ENCODE data around the gene ILF3. TPM values are rescaled to one million over a fixed set of nuclear protein-coding genes. Genes with fewer than 3 reads are reported as not detected.

The ILF3 gene
- total RNA-seq, 3 donors from 2014 or later (not counting 1 experiment from before 2014, with no cell fraction given) = 329 to 365 (median 332) TPM

GRCh38 chr19:10740798-10741197, 86.7 kb downstream of the ILF3 start:
- no peak for TF ChIP-seq CTCF (IDR thresholded peaks at IDR 0.05)
- intact Hi-C loops (cut with micrococcal nuclease) = no loop called here
- no peaks in the 10 kb centered on the region for H3K9me3 ChIP-seq (ENCODE audit: control insufficient read depth, insufficient read depth, low read length)
- H3K4me1 ChIP-seq (ENCODE audit: control insufficient read depth, insufficient read depth, low read length) = peaks cover 62% of the 10 kb centered on the region
- no peak overlapping the region for H3K27ac ChIP-seq (ENCODE audit: low read length)
- Mint-ChIP-seq H3K27ac (peak overlapping the region; percentile 65 to 85), H3K4me1 (peaks cover 48 to 53% of the 10 kb centered on the region in 2 donors), H3K27me3 (ENCODE audit: low read depth in 2 of 2) (no peaks in the 10 kb centered on the region), H3K4me3 (no peak overlapping the region), H3K36me3 (no peaks in the 10 kb centered on the region), H3K9me3 (no peaks in the 10 kb centered on the region)
- no peaks in the 10 kb centered on the region for H3K27me3 ChIP-seq (ENCODE audit: control insufficient read depth, insufficient read depth, low read length)
- ATAC-seq = no peak
- WGBS (ENCODE audit: insufficient coverage) = 90% methylated on average over 2 of the region's 3 CpGs
- DNase-seq = no peak
- H3K36me3 ChIP-seq (ENCODE audit: control insufficient read depth, insufficient read depth, low read length) = peaks cover 2% of the 10 kb centered on the region
- no peak overlapping the region for H3K4me3 ChIP-seq (ENCODE audit: low read length)

Other genes with a start within 250 kb of the ILF3 start
- gene PDE4A, start 233.8 kb upstream of the ILF3 start, total RNA-seq = 10 to 100 TPM; 34.2 to 46.2 (median 44.9) TPM
- 10 to 100 TPM; 28.1 to 39.4 (median 34.6) TPM for gene KEAP1, start 151.0 kb upstream of the ILF3 start, total RNA-seq
- gene S1PR5, start 136.9 kb upstream of the ILF3 start, total RNA-seq = 100 to 1,000 TPM; 307 to 433 (median 368) TPM
- gene ATG4D, start 110.4 kb upstream of the ILF3 start, total RNA-seq = 100 to 1,000 TPM; 128 to 155 (median 138) TPM
- 10 to 100 TPM; 36.6 to 53.0 (median 49.5) TPM for gene KRI1, start 88.3 kb upstream of the ILF3 start, total RNA-seq
- gene CDKN2D, start 85.4 kb upstream of the ILF3 start, total RNA-seq = 100 to 1,000 TPM in 2 of 3 donors, 10 to 100 TPM in 1; 82.7 to 102 (median 101) TPM
- 1 to 10 TPM in 1 of 3 donors, not detected in 2; 1.3 TPM for gene AP1M2, start 67.0 kb upstream of the ILF3 start, total RNA-seq
- gene SLC44A2, start 28.8 kb upstream of the ILF3 start, total RNA-seq = 100 to 1,000 TPM; 231 to 306 (median 279) TPM
- 10 to 100 TPM; 29.0 to 37.5 (median 29.9) TPM for gene QTRT1, start 47.1 kb downstream of the ILF3 start, total RNA-seq
- 100 to 1,000 TPM; 419 to 491 (median 428) TPM for gene DNM2, start 63.7 kb downstream of the ILF3 start, total RNA-seq
- gene TMED1, start 181.9 kb downstream of the ILF3 start, total RNA-seq = 10 to 100 TPM; 20.5 to 27.8 (median 27.4) TPM
- 1 to 10 TPM; 2.9 to 9.9 (median 6.2) TPM for gene C19orf38, start 194.1 kb downstream of the ILF3 start, total RNA-seq
- gene CARM1, start 217.2 kb downstream of the ILF3 start, total RNA-seq = 10 to 100 TPM; 13.4 to 21.3 (median 19.8) TPM

Measured in natural killer cell (primary cell).